ENCODE results near the gene ACOT11.

GRCh38 chr1:54600947-54601721 lies 53.1 kb downstream of the ACOT11 start:
- TF ChIP-seq CREB1 (IDR thresholded peaks at IDR 0.05; ENCODE audit: low read depth) (no peak), FOXM1 (IDR thresholded peaks at IDR 0.05; ENCODE audit: borderline replicate concordance, low read depth) (no peak), MAX (IDR thresholded peaks at IDR 0.05) (no peak), USF1 (IDR thresholded peaks at IDR 0.05) (no peak), NFIC (IDR thresholded peaks at IDR 0.05) (no peak), YY1 (IDR thresholded peaks at IDR 0.05; ENCODE audit: low read depth) (no peak), EP300 (IDR thresholded peaks at IDR 0.05; ENCODE audit: borderline replicate concordance) (no peak), TAF1 (IDR thresholded peaks at IDR 0.05; ENCODE audit: low read depth) (no peak), TEAD4 (IDR thresholded peaks at IDR 0.05) (0 out of 2 replicates have a peak, but pooled peaks have one; percentile 18), RAD21 (IDR thresholded peaks at IDR 0.05; ENCODE audit: low read depth) (no peak), TCF12 (IDR thresholded peaks at IDR 0.05; ENCODE audit: low read depth) (no peak), ZBTB7A (IDR thresholded peaks at IDR 0.05; ENCODE audit: low read depth) (no peak), REST (IDR thresholded peaks at IDR 0.05; ENCODE audit: low read depth) (no peak), CEBPB (IDR thresholded peaks at IDR 0.05) (no peak)
